HG03575 (cell line): ENCODE measurements around the gene KRTAP10-5.

Experiments used
- ATAC-seq: cut with Tn5 transposase; IDR thresholded peaks from one replicate; pipeline ENCODE4 v1.9.1; 2021; ENCODE audit not compliant: unreplicated experiment, insufficient number of reproducible peaks, low FRiP score; ENCODE audit errors: extremely low read depth

KRTAP10-5 gene

DNA sequence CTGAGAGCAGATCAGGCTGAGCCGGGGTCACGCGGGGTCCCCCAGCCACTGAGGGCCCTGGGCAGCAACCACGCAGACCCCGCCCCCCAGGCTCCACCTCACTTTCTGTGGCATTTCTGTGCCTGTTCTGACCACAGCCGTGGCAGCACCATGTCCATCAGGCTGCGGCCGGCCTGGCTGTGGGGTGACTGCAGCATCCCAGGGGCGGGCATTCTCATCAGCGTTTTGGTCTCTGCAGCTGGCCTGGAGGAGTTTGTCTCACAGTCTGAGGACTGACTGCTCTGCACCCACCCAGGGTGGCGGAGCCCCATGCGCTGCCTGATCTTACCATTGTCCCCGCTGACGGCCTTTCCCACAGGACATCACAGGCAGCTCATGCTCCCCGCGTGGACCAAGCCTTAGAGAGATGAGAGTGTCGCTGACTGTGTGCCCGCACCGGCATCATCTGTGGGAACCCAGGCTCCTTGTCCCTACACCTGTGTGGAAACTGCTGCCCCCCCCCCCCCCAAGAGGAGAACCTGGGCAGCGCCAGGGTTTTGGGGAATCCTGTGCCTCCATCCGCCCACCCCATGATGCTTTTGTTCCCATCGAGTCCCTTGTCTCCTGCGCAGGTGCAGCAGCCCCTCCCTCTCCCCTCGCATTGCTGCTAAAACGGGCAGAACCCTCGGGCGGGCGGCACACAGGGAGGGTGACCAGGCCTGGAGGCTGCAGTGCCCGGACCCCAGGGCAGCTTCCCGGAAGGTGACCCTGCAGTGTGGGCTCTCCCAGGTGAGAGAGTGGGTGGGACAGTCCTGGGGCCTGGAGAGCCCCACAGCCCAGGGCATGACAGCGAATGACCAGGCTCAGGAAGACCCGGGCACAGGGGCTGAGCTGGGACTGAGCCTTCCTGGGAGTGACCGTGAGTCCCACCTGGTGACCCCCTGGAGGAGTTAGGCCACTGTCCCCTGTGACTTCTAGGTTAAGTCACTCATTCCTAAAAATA is 42.2 kb downstream of the KRTAP10-5 start:
- ATAC-seq, result no peak

- no peak for ATAC-seq
Observed at GRCh38 chr21:44535963-44536362, 44.4 kb downstream of the KRTAP10-5 start.

- ATAC-seq, result no peak
Observed at GRCh38 chr21:44534688-44535087, 45.7 kb downstream of the KRTAP10-5 start.

DNA sequence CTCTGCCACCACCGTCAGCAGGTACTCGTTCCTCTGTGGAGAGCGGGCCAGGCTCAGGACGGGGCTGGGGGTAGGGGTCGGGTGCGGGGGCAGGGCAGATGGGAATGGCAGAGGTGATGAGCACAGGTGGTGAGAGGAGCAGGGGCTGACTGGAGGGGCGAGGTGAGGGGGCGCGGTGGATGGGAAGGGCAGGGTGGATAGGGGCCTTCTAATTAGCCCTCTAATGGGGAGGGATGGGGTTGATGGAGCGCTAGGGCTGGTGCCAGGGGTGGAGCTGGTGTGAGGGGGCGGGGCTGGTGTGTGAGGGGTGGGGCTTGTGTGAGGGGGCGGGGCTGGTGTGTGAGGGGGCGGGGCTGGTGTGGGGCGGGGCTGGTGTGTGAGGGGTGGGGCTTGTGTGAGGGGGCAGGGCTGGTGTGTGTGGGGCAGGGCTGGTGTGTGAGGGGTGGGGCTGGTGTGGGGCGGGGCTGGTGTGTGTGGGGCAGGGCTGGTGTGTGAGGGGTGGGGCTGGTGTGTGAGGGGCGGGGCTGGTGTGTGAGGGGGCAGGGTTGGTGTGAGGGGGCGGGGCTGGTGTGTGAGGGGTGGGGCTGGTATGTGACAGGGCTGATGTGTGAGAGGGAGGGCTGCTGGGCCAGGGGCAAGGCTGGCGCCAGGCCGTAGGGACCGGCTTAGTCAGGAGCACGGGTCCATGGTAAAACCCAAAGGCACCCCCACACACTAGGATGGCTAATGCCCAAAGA is 46.3 kb downstream of the KRTAP10-5 start:
- ATAC-seq, result no peak

- ATAC-seq, result no peak
Observed at GRCh38 chr21:44533121-44533890, 47.1 kb downstream of the KRTAP10-5 start.

GRCh38 chr21:44532712-44533111 is 47.7 kb downstream of the KRTAP10-5 start:
- ATAC-seq, result no peak

DNA sequence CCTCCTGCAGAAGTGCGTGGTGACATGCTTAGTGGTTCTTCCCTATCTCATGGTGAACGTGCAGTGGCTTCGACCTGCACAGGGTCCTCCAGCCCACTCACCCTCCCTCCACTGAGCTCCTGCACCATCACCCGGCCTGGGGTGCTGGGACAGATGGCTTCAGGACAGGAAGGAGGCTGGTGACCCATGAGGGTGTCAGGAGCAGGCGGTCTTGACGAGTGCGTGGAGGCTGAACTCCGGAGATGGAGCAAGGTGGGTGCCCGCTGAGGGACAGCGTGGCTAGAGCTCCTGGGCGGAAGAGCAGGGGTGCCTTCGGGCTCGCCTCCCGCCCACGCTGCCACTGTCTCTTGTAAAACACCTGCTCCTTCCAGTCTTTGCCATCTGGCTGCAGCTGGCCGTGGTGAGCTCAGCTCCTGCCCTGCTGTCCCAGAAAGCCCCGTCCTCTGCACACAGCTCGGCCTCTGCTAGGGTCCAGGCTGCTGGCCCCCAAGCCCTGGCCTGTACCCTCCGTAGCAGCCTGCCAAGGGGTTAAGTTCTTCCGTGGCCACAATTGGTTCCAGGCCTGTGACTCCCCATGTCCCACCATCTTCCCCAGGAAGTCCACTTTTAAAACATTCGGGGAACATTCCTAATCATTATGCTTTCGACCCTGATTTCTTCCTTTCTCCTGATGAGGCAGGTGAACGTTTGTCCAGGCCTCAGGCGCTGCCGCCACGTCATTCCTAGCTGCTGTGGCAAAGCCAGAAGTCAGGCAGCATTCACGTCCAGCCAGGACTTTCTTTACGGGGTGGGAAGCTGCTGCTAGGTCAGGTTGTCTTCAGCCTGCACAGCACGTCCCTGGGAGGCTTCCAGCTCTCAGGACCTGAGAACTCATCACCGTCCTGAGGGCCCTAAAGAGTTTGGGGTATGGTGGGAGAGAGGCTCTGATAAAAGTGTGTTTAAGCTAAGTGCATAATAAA is 48.5 kb downstream of the KRTAP10-5 start:
- no peak for ATAC-seq

- no peak for ATAC-seq
Observed at GRCh38 chr21:44530903-44531605, 49.4 kb downstream of the KRTAP10-5 start.

DNA sequence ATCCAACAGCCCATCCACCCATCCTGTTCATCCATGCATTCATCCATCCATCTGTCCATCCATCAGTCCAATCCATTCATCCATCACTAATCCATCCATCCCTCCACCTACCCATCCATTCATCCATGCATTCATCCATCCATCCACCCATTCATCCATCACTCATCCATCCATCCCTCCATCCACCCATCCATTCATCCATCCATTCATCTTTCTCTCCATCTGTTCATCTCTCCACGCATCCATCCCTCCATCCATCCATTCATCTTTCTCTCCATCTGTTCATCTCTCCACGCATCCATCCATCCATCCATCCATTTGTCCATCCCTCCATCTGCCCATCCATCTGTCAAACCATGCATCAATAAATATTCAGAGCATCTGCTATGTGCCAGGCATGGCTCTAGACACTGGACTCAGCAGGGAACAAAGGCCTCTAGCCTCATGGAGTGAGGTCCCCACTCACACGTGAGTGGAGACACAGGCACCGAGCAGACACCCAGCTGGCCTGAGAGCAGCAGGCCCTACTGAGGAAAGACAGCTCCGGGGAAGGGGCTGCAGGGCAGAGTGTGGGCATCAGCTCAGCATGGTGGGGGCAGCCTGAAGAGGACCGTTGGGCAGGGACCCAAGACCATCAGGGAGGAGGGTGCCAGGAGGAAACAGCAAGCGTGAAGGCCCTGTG is 50.0 kb downstream of the KRTAP10-5 start:
- ATAC-seq, result no peak

DNA sequence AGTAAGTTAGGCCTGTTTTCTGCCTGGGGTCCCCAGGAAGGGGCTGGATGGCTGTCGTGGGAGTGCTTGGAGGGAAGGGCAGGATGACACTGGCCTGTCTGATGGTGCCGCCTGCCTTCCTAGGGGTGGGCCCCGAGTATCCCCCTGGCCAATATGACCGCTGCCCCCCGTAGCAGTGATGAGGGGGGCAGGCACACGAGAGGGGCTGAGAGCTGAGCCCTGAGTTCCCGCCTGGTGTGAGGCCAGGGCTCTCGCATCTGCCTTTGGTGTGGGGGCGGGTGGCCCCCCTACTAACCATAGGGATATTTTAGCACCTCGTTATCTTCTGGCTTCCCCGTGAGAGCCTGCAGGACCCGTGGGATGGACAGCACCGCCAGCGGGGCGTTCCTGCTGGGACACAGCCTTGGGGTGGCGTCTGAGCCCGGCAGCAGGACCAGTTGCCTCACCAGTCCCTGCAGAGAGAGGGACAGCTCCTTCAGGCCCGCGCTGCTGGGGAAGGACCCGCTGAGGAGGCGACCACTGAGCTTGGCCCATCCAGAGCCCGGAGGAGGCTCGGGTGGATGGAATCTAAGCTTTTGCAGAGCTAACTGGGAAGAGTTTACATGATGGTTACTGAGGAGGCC is 50.8 kb downstream of the KRTAP10-5 start:
- no peak for ATAC-seq
